NB4 (cell line): ENCODE data around the gene SGTA.

Experiments
- DNase-seq: peaks from one replicate; pipeline ENCODE4 v3.0.0; 2010; ENCODE audit warnings: low read depth
- H3K4me3 ChIP-seq: one replicate; pipeline ENCODE4 v1.5.1; 2011; ENCODE audit warnings: mild to moderate bottlenecking, low read depth, low read length, moderate library complexity
- CTCF ChIP-seq: IDR thresholded peaks from one replicate; pipeline ENCODE4 v1.5.1; 2012; ENCODE audit warnings: low read depth, low read length
- MAX ChIP-seq: IDR thresholded peaks from 2 replicates; pipeline ENCODE4 v1.6.1; 2011; ENCODE audit warnings: low read depth, low read length
- MYC ChIP-seq: IDR thresholded peaks from 2 replicates; pipeline ENCODE4 v1.6.1; 2011; ENCODE audit warnings: low read depth, low read length
- POLR2A ChIP-seq: IDR thresholded peaks from 2 replicates; pipeline ENCODE4 v1.6.1; 2011; ENCODE audit warnings: mild to moderate bottlenecking; ENCODE audit not compliant: insufficient read length; ENCODE audit errors: extremely low read depth

SGTA gene

GRCh38 chr19:2770055-2771013 is 12.7 kb downstream of the SGTA start:
- no peak for DNase-seq
- no peak overlapping the region for H3K4me3 ChIP-seq
- TF ChIP-seq MYC = no peak
- TF ChIP-seq POLR2A = no peak
- TF ChIP-seq MAX = no peak
- TF ChIP-seq CTCF = no peak

- H3K4me3 ChIP-seq = no peak overlapping the region
- TF ChIP-seq MAX = no peak
- no peak for TF ChIP-seq CTCF
- no peak for TF ChIP-seq POLR2A
- TF ChIP-seq MYC = no peak
- no peak for DNase-seq
These were observed 13.9 kb downstream of the SGTA start for GRCh38 chr19:2769218-2769617.

GRCh38 chr19:2768365-2769132 is 14.5 kb downstream of the SGTA start:
- DNase-seq = no peak
- no peak overlapping the region for H3K4me3 ChIP-seq
- TF ChIP-seq MYC (no peak), MAX (no peak), POLR2A (no peak), CTCF (no peak)

GRCh38 chr19:2767688-2768087 is 15.4 kb downstream of the SGTA start:
- H3K4me3 ChIP-seq = no peak overlapping the region
- no peak for DNase-seq
- TF ChIP-seq MAX (no peak), POLR2A (no peak), CTCF (no peak)

- no peak overlapping the region for H3K4me3 ChIP-seq
- TF ChIP-seq MYC (no peak), CTCF (no peak), POLR2A (no peak)
- DNase-seq = no peak
These were observed 16.3 kb downstream of the SGTA start for GRCh38 chr19:2766594-2767372.
